ENCODE results near the gene BTF3.

GRCh38 chr5:73487815-73488214 is 10.4 kb upstream of the BTF3 start:
- TF ChIP-seq USF1 (IDR thresholded peaks at IDR 0.05): no peak
- TF ChIP-seq CREB1 (IDR thresholded peaks at IDR 0.05; ENCODE audit: low read depth): no peak
- no peak for TF ChIP-seq TAF1 (IDR thresholded peaks at IDR 0.05; ENCODE audit: low read depth)
- no peak for TF ChIP-seq REST (IDR thresholded peaks at IDR 0.05; ENCODE audit: low read depth)
- TF ChIP-seq EGR1 (IDR thresholded peaks at IDR 0.05): no peak
- TF ChIP-seq CEBPB (IDR thresholded peaks at IDR 0.05): no peak
- TF ChIP-seq FOXM1 (IDR thresholded peaks at IDR 0.05; ENCODE audit: borderline replicate concordance, low read depth): no peak
- no peak for TF ChIP-seq NFIC (IDR thresholded peaks at IDR 0.05)
- no peak for TF ChIP-seq YY1 (IDR thresholded peaks at IDR 0.05; ENCODE audit: low read depth)

Measured in Ishikawa (cell line).